GM12892 (cell line): Measurements from ENCODE around the gene CTSF.

Experiments
- POLR2A ChIP-seq: IDR thresholded peaks from 2 replicates; pipeline ENCODE4 v1.6.1; 2011; ENCODE audit warnings: low read depth, low read length, control low read depth
- POLR2AphosphoS5 ChIP-seq: IDR thresholded peaks from 2 replicates; pipeline ENCODE4 v1.6.1; 2011; ENCODE audit warnings: low read depth, low read length, control low read depth
- TAF1 ChIP-seq: IDR thresholded peaks from 2 replicates; pipeline ENCODE4 v1.6.1; 2011; ENCODE audit warnings: low read depth, mild to moderate bottlenecking, control low read depth, low read length, borderline replicate concordance

DNA sequence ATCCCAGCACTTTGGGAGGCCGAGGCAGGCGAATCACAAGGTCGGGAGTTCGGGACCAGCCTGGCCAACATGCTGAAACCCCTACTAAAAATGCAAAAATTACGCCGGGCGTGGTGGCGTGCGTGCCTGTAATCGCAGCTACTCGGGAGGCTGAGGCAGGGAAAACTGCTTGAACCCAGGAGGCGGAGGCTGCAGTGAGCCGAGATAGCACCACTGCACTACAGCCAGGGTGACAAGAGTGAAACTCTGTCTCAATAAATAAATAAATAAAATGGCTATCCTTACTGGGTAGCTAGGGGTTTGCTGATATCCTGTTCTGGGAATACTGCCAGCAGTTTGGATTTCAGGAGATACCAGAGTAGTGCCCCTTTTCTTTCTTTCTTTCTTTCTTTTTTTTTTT is 45.7 kb upstream of the CTSF start:
- no peak for TF ChIP-seq POLR2A
- TF ChIP-seq POLR2AphosphoS5 = no peak
- no peak for TF ChIP-seq TAF1
